Coronary artery (tissue), 2 donors: ENCODE results near the gene ADPRH.

Experiments
- DNase-seq: peaks from one replicate; pipeline ENCODE4 v3.0.0-alpha.2; 2017; ENCODE audit warnings: low spot score
- H3K27ac ChIP-seq, 2 donors: fragments of 200-600 bp; sonication (generic); one replicate each; pipeline ENCODE4 v1.5.1; 2016 to 2019
- H3K4me3 ChIP-seq: fragments of 200-600 bp; sonication (generic); 2 replicates; pipeline ENCODE4 v1.5.1; 2016; ENCODE audit warnings: mild to moderate bottlenecking, moderate library complexity
- TF ChIP-seq, protein P1 (sequence below): fragments of 200-600 bp; sonication (generic); IDR thresholded peaks from one replicate; pipeline ENCODE4 v1.5.1; 2019; ENCODE audit warnings: antibody characterized with exemption

The ADPRH gene

DNA sequence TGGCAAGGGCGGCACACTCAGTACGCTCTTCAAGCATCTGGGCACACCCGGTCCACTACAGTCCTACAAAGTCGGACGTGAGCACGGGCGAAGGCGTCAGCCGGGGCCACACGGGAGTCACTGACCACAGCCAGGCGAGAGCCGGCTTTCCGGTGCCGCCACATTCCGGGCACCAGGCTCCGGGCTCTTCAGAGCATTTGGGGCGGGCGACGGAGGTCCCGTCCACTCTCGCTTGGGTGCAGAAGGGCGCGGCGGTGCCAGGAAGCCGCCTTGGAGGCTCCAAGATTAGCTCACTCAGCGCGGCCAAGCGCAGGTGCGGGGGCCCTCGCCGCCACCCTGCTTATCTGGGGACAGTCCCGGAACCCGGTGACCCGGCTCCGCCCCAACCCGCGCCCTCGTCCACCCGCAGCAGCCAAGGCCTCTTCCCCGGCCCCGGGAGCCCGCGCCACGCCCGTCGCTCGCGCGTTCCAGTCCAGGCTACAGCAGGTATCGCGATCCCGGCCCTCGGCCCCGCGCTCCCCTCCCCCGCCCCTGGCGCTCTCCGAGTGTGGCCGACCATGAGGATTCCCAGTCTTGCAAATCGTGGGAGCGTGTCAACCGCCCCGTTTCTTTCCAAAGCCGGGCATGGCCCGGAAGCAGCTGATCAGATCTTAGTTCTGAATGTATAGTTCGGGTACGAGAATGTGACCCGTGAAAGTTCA lies at the start of gene ADPRH:
Gene ADPRH, plus strand, starts transcription at position 127 of the 701 bp plus-strand sequence. CDS start 2,678 bp downstream, outside the sequence.
- DNase-seq, result peak; percentile 85
- TF ChIP-seq, protein P1, sequence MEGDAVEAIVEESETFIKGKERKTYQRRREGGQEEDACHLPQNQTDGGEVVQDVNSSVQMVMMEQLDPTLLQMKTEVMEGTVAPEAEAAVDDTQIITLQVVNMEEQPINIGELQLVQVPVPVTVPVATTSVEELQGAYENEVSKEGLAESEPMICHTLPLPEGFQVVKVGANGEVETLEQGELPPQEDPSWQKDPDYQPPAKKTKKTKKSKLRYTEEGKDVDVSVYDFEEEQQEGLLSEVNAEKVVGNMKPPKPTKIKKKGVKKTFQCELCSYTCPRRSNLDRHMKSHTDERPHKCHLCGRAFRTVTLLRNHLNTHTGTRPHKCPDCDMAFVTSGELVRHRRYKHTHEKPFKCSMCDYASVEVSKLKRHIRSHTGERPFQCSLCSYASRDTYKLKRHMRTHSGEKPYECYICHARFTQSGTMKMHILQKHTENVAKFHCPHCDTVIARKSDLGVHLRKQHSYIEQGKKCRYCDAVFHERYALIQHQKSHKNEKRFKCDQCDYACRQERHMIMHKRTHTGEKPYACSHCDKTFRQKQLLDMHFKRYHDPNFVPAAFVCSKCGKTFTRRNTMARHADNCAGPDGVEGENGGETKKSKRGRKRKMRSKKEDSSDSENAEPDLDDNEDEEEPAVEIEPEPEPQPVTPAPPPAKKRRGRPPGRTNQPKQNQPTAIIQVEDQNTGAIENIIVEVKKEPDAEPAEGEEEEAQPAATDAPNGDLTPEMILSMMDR, result no peak
- H3K4me3 ChIP-seq, result peak within 1 kb of the TSS; percentile 78
- H3K27ac ChIP-seq, result peak within 1 kb of the TSS; percentile 92 to 93

DNA sequence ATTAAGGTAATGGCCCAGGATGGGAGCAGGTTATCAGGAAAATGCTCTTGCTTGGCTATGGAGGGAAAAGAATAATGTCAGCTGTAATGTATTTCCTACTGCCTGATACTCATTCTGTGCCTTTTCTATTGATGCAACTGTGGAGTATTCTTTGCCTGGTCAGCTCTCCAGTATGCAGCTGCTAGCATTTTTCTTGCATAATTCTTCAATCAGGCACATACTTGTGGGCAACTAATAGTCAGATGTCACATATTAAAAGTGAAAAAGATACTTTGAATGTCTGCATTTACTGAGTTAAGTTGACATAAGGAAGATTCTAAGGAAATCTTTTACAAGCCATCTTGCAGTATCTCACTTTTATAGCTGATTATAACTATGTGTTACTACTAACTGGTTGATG lies 49.4 kb upstream of the ADPRH start:
- no peak overlapping the region for H3K4me3 ChIP-seq
- H3K27ac ChIP-seq, result no peak overlapping the region
- TF ChIP-seq, protein P1, result no peak
- no peak for DNase-seq

DNA sequence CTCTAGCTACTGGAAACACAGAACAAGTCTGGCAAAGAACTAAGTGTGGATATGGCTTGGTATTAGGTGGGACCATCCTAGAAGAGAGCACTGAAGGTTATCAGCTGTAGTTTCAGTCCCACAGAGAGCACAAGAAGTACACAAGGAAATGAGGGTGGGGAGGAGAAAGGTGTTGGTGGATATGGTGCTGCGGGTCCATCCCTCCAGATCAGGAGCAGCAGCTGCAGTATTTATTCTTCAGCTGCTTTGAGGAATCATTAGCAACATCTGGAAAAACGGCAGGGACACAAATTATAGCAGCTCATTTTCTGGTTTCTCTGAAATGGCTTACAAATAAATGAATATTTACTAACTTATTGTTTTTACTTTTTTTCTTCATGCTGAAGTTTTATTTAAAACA lies 48.8 kb upstream of the ADPRH start:
- Histone ChIP-seq H3K4me3 (no peak overlapping the region), H3K27ac (no peak overlapping the region)
- TF ChIP-seq, protein P1, result no peak
- no peak for DNase-seq

DNA sequence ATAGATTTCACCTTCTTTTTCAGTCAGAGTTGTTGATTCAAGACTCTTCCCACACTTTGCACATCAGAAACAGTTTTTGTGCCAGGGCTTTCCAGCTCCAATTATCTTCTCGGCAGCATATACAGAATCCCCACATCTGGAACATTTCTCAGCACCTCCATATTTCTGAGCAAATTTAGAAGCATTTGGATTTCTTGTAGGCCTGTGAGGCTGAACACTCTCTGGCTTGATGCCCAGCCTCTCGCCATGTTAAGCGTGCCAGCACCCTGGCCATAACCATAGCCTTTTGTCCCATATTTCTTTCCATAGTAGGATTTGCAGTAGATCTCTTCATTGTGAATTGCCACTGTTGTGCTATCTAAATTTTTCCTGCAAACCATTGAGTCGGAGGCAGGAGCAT lies 48.1 kb upstream of the ADPRH start:
- TF ChIP-seq, protein P1, result no peak
- Histone ChIP-seq H3K27ac (no peak overlapping the region), H3K4me3 (no peak overlapping the region)
- no peak for DNase-seq

DNA sequence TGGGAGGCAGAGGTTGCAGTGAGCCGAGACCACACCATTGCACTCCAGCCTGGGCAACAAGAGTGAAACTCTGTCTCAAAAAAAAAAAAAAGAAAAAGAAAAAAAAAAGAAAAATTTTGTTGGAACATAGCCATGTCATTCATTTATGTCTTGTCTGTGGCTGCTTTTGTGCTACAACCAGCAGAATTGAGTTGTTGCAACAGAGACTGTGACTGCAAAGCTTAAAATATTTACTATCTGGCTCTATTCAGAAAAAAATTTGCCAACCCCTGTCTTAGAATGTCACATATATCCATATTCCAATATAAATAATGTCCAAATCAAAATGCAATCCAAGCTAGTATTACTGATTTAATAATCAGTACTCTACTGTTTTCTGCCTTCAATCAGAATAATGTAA lies 45.0 kb upstream of the ADPRH start:
- no peak for DNase-seq
- TF ChIP-seq, protein P1, result no peak

DNA sequence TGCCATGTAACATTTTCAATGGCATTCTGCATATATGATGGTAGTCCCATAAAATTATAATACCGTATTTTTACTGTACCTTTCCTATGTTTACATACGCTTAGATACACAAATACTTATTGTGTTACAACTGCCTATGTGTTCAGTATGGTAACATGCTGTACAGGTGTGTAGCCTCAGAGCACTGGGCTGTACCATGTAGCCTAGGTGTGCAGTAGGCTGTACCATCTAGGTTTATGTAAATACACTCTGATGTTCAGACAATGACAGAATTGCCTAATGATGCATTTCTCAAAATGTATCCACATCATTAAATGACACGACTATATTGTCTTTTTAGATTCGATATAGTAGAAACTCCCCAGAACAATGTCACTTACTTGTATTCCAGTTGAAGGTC lies 42.5 kb upstream of the ADPRH start:
- H3K4me3 ChIP-seq, result no peak overlapping the region
- TF ChIP-seq, protein P1, result no peak
- no peak for DNase-seq
- no peak overlapping the region for H3K27ac ChIP-seq

More for the DNA sequence above, 45.0 kb upstream of the ADPRH start:
- no peak overlapping the region for H3K27ac ChIP-seq
- no peak overlapping the region for H3K4me3 ChIP-seq

DNA sequence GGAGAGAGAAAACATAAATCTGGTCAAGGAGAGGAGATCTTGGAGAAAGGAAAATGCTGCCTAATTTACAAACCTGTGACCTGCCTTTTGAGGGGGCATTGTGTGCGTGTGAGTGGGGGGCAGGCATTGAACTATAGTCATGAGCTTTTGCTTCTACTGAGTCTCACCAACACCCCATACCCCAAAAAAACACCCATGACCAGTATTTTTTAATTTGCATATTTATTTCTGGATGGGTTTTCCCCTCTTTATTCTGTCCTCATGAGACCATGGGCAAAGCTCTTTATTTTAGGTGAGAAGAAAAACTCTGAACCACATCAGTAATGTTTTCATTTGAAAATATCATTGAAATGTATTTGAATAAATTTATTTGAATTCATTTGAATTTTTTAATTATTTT lies 40.5 kb upstream of the ADPRH start:
- H3K4me3 ChIP-seq, result no peak overlapping the region
- H3K27ac ChIP-seq, result no peak overlapping the region
- TF ChIP-seq, protein P1, result no peak
- DNase-seq, result no peak
